GM12891 (cell line): ENCODE results near the gene PCBP3.
"Not testable (repeated sequence)": the region's sequence is repeated elsewhere in the genome, so short reads cannot be mapped to it uniquely, and the experiment has no call there.

Experiments used
- POLR2A ChIP-seq: IDR thresholded peaks from 2 replicates; pipeline ENCODE4 v1.6.1; 2011; ENCODE audit warnings: low read depth, low read length, control low read depth
- POU2F2 ChIP-seq: IDR thresholded peaks from 2 replicates; pipeline ENCODE4 v1.6.1; 2011; ENCODE audit warnings: low read depth, mild to moderate bottlenecking, control low read depth, low read length, moderate library complexity

DNA sequence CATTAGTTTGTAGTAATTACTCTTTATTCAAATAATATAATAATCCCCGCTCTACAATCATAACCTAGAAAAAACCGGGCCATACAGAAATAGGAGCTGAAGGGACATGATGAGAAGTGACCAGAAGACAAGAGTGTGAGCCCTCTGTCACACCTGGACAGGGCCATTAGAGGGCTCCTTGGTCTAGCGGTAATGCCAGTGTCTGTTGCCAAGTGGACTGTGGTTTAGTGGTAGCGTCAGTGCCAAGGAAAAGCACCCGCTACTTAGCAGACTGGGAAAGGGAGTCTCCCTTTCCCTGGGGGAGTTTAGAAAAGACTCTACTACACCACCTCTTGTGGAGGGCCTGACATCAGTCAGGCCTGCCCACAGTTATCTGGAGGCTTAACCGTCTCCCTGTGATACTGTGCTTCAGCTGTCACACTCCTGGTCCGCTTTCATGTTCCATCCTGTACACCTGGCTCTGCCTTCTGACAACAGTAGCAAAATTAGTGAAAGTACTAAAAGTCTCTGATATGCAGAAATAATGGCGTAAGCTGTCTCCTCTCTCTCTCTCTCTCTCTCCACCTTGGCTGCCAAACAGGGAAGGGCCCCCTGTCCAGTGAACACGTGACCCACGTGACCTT, 19.2 kb downstream of the PCBP3 start:
- TF ChIP-seq POLR2A, POU2F2: not testable (repeated sequence)
